NCI-H1092 (cell line): ENCODE measurements around the gene MRPL18.
"Not testable (repeated sequence)": the region's sequence is repeated elsewhere in the genome, so short reads cannot be mapped to it uniquely, and the experiment has no call there.

Experiments used
- DNase-seq: peaks from one replicate; lab custom pipeline; 2025; lab: John Stamatoyannopoulos, UW

MRPL18 gene

DNA sequence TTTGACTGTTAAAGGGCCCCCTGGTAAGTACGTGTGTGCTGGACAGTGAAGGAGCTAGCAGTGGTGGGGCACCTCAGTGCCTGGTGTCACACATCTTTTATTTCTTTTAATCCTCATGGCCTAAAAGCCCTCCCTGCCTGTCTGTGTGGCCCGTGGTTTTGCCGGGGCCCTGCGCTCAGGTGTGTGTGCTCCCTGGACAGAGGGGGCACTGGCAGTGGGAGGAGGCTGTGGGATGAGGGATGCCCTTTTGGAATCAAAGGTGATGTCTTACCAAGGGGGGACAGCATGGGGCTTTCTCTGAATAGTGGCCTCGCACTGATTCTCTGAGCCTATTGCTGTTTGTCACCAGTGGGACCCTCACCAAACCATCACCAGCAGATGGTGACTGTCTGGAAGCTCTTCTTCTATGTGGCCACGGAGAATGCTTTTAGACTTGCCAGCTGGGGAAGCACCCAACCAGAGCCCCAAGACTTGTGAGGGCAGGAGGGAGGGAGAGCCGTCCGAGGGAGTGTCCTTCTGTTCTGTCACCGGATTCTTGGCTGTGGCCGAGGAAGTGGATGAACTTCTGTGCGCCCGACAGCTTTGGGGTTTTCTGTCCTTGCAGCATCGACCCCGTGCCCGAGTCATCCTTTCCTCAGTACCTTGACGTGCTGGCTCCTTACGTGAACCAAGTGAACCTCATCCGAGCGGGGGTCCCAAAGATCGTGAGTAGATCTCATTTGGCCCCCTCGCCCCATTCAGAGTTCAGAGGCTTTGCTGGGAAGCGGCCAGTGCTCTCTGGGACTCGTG lies 27.9 kb downstream of the MRPL18 start:
- no peak for DNase-seq

DNA sequence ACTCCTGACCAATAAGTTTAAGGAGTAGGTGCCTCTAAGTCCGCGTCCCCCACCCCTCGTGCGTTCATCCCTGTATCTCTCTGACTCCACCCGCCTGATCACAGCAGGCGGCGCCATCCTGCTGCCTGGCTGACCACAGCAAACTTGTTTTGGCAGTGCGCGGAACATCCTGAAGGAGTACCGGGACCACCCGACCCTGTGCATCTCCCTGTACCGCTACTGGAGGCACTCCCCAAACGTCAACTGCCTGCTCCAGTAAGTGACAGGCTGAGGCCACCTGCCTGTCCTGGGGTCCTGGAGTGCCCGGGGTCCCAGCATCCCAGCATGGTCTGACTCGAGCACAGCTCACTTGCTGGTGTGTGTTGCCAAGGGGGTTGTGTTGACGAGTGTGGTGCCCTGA lies 28.8 kb downstream of the MRPL18 start:
- no peak for DNase-seq

DNA sequence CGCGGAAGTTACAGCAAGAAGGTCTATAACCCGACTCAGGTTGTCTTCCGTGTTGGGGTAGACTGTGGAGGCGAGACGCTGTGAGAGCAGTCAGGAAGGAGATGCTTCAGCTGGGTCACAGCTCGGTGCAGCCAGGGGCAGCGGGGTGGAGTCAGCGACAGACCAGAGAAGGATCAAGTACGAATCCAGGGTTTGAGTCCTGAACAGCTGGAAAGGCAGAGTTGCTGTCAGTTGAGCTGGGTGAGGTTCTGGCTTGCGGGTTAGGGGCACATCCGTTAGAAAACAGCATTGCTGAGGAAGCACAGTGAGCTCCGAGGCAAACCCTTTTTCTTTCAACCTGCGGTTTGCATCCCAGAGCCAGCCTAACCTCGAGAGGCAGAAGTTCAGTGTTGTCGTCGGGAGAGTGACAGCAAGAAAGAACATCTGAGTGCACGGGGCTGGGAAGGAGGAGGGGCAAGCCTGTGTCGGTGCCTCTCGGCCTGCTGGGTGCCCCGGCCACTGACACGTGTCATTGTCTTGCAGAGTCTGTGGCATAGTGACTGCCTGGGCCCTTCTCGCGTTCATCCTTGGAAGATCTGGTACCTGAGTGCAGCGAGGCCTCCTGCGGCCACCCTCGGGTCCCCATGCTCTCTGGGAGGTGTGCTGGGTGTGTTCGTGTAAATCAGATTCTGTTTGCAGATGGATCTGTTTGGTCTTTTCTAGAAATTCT lies 29.8 kb downstream of the MRPL18 start:
- no peak for DNase-seq

DNA sequence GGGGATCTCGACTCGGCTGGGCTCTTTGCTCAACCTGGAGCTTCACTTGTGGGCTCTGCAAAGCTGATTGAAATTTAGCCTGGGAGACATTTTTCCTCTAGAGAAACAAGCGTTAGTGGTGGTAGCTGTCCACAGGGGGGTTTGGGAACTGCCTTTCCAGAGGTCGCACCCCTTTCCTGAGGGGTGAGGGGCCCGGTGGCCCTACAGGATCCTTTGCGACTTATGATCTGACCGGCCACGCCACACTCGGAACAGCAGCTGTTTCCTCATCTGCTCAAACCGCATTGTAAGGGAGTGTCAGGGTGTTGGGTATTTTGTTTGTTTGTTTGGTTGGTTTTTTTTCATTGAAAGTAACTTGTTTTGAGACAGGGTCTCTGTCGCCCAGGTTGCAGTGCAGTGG lies 30.9 kb downstream of the MRPL18 start:
- DNase-seq = no peak

DNA sequence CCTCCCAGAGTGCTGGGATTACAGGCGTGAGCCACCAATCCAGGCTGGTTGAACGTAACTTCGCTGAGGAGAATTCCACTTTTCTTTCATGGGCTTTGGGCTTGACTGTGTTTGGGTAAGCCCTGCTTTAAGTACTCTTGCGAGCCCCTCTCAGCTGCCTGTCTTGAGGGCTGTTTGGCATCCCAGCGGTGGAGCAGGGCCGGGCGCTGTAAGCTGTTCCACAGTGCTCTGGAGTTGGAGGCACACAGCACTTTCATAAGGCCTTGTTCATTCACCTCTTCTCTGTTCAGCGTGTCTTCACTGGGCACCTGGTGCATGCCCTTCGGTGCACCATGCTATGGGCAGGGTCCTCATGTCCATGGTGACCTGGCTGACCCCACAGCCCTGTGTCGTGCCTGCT lies 31.5 kb downstream of the MRPL18 start:
- DNase-seq = no peak

DNA sequence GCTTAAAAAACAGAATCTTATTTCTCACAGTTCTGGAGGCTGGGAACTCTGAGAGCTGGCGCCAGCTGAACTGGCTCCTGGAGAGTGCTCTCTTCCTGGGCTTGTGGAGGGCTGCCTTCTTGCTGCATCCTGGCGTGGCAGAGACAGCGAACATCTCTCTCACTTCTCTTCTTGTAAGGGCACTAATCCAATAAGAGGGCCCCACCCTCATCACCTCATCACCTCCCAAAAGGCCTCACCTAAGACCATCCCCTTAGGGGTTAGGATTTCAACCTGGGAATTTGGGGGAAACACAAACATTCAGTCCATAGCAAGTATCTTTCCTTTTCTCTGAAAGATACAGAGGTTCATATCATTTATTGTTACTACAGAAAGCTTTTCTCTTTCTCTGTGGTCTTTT lies 33.7 kb downstream of the MRPL18 start:
- DNase-seq = no peak

DNA sequence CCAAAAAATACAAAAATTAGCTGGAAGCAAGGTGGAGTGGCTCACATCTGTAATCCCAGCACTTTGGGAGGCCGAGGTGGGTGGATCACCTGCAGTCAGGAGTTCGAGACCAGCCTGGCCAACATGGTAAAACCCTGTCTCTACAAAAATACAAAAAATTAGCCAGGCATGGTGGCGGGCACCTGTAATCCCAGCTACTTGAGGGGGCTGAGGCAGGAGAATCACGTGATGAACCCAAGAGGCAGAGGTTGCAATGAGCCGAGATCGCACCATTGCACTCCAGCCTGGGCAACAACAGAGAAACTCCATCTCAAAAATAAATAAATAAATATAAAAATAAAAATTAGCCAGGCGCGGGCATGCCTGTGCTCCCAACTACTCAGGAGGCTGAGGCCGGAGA lies 34.4 kb downstream of the MRPL18 start:
- not testable (repeated sequence) for DNase-seq

DNA sequence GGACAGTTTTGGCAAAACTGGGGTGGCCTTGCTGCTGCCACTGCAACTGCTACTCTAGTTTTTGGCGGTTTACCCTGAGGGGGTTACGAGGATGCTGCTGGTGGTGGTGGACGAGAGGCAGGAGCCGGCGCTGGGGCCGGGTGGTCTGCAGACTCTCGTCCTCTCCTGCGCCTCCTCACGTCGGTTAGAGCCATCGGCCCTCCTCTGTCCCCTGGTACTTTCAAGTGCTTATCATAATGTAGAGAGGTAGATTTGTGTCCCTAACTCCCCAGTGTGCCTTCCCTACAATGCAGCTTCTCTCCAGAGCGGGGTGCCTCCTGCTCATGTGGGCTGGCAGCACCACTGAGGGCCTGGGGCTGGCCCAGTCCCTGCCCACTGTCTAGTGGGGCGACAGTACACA lies 35.7 kb downstream of the MRPL18 start:
- DNase-seq = no peak

DNA sequence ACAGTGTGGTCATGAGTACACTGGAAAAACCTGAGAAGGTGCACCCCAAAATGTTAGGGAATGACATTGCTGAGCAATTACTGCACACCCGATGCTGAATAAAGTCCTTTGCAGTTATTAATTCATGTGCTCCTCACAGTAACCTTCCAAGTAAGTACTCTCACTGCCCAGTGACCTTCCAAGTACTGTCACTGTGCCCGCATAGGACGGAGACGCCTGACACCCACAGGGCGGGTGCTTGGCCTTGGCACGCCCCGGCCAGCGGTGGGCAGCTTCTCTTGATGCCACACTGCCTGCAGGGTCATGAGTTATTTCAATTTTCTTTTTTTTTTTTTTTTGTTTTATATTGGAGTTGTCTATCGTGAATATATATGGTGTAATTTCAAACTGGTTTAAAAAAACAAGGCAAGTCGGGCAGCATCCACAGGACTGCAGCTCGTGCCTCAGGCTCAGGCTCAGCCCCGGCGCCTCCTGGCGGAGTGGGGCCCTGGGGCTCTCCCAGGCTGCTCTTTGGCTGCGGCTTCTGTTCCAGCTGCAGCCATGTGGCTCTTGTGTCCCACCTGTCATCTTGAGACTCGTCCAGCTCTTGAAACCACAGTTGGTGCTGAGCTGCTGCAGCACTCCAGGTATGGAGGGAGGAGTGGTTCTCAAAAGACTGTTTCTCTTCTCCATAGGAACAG lies 36.8 kb downstream of the MRPL18 start:
- DNase-seq = peak; percentile 33

DNA sequence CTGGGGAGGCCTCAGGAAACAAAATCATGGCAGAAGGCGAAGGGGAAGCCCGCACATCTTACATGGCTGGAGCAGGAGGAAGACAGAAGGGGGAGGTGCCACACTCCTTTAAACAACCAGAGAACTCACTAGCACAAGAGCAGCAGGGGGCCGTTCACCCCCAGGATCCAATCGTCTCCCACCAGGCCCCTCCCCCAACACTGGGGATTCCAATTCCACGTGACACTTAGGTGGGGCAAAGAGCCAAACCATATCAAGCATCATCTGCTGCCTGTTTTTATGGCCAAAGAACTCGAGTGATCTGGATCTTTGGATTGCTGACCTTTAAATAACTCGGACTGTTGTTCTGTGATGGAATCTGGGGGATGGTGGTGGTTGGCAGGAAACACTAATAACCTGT lies 37.8 kb downstream of the MRPL18 start:
- no peak for DNase-seq

DNA sequence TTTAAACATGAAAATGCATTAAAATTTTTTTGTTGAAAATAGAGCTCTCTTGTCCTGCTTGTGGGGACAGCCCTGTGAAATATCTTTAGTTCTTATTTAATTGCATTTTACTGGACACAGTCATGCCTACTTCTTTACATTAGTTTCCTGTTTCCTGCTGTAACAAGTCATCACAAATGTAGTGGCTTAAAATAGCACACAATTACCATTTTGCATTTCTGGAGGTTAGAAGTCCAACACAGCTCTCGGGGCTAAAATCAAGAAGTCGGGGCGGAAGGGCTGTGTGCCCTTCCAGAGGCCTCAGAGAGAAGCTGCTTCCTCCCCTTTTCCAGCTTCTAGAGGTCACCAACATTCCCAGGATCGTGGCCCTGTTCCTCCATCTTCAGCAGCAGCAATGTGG lies 39.3 kb downstream of the MRPL18 start:
- no peak for DNase-seq

DNA sequence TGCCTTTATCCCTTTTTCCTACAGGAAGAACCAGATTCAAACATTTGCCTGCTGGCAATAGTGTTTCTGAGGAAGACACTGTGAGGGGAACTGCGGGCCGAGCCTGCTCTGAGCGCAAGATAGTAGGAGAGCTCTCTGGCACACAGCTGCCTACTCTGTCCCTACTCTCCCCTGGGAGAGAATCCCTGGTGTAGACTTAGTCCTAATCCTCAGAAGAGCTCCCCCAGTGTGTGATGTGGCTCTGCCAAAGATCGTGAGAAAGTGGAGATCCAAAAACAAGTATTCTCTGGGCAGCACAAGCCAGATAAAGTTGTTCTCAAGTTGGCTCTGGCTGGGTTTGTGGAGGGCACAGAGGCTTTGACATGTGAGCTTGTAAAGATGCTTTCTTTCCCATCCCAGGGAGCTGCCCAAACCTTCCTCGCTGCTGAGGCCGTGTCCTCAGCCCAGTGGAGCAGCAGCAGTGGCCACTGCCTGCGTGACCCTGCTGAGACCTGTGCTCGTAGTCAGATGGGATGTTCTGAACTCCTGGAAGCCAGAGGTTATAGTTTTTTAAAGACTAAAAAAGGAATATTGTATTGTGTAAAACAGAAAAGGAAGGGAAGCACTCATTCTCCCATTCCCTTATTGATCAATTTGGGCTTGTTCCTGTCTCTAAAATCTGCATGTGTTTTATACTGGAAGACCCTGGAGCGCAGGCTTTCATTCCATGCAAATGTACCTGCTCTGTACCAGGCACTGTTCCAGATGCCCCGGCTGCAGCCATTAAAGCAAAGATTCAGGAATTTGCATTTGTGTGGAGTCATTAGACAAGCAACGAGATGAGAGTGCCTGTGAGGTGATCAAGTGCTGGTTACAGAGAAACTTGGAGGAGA lies 40.5 kb downstream of the MRPL18 start:
- DNase-seq = no peak

DNA sequence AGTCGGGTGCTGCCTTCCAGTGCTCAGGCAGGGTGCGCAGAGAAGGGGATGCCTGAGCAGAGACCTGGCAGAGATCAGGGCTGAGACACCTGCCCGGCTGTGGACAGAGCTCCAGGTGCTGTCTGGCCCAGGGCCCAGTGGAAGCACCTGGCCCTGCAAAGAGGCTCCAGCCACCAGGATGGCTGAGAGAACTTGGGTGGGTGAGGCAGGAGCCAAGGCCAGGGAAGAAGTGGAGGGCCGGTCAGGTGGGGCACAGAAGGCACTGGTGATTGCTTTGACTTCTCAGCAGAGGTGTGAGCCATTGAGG lies 41.1 kb downstream of the MRPL18 start:
- no peak for DNase-seq

DNA sequence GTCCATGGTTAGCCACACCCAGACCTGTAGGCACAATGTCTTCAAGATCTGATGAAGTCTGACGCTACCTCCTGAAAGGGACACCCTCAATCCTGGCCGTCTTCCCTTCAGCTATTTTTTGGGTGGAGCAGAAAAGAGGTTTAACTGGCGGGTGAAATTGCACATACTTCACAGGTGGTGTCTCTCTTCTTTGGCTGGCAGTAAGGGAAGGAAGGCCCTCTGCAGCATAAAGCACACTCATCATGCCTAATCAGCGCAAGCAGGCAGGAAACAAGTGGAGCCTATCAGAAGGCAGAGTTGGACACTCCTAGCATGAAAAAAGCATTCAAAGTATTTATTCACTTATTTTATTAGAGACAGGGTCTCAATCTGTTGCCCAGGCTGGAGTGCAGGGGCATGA lies 42.7 kb downstream of the MRPL18 start:
- no peak for DNase-seq

DNA sequence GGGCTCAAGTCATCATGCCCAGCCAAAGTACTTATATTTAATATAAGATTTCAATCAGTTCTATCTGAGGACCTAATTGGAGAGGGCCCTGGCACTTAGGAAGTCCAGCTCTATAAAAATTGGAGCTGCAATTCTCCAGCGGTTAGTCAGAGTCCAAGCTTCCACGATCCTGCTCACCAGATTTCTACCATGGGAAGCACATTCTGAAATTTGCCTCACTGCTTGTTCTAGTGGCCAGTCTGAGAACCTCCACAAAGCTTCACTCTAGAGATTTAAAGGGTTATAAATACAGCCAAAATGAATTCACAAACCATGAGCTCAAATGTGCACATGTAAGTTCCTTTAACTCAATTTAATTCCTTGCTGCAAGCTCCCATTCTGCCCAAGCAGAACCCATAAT lies 43.3 kb downstream of the MRPL18 start:
- no peak for DNase-seq

DNA sequence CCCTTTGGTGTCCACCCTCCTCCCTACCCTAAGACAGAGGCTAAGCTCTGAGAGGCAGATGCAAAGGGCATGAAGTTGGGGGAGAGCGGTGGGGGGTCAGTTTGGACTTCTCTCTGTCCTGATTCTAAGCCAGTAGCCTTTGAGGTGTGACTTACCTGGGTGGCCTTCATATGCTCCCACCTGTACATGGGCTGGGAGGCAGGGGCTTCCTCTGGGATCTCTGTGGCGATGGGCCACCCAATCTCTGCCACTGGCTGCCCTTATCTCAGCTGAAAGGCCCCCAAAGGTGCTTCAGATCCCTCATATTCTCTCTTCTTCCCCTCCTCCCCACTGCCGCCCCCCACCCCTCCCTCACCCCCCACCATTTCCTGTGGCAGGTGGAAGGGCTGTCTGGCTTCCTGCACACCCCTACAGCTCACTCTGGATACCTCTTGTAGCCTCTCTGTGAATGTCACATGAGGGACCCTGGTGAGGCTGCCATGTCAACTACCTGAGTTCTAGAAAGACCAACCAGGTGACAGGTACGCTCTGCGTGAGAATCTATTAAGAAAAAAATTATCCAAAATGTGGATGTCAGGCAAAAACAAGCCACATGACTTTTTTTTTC lies 43.8 kb downstream of the MRPL18 start:
- DNase-seq = no peak

DNA sequence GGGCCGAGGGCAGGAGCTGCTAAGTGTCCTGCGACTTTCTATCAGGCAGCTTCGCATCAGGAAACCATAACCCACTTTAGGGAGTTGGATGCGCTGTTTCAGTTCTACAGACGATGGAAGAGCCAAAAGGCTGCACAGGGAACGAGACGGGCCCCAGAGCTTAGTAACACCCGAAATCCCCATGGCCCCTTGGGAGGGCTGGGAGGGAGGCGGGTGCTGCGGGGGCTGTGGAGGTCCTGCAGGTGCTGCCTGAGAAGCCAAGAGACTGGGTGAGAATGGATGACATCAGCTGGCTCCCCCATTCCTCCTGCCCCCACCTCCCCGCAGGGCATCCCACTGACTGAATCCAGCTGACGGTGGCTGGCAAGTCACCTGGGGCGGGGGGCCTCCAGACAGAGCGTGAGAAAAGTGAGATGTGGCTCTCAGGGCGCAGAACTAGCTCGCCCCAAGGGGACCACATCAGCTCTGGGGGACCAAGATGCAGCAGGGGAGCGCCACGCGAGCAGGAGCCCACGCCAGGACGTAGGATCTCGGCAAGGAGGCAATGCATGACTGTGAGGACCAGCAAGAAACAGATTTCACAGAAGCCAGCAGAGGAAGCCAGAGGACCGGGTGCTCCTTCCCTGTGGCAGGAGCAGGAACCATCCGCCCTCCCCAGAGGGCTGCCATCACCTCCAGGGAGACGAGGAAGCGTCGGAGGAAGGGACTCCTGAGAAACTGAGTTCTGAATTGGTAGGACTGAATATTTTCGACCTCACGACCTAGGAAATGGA lies 46.6 kb downstream of the MRPL18 start:
- no peak for DNase-seq

DNA sequence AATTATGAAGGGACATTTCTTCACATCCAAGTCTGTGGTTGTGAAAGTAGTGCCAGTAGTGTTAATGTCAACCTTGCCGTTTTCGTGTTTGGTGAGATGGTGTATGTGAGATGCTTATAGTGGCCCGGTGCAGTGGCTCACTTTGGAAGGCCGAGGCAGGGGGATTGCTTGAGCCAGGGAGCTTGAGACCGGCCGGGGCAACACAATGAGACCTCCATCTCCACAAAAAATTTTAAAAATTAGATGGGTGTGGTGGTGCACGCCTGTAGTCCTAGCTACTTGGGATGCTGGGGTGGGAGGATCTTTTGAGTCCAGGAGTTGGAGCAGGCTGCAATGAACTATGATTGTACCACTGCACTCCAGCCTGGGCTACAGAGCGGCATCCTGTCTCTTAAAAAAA lies 47.2 kb downstream of the MRPL18 start:
- DNase-seq = no peak

DNA sequence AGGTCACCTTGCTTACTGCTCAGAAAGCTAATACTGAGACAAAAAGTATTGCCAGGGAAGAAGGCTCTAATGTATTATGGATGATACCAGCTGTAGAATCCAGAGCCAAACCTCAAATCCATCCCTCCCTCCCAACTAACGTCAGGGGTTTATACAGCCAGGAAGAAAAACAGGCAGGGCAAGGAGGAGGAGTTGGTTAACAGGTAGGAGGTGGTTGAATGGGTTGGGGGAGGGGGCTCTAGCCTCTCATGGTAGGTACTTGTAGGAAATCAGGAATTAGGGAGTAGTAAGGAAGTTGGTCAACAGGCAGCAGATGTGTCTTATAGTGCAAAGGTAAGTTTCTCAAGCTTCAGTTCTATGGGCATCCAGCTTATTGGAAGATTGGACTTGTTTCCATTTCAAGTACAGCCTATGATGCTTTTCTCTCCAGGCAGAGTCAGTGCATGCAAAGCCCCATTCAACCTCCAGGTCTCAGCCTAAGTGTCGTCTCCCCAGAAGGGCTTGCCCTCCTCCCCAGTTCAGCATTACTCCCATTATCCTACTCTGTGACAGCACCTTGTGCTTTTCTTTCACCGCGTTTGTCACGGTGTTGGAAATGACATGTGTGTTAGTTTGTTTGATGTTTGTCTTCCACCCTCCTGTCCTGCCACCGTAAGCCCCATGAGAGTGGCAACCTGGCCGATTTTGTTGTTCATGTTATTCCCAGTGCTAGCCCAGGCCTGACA lies 47.9 kb downstream of the MRPL18 start:
- no peak for DNase-seq

DNA sequence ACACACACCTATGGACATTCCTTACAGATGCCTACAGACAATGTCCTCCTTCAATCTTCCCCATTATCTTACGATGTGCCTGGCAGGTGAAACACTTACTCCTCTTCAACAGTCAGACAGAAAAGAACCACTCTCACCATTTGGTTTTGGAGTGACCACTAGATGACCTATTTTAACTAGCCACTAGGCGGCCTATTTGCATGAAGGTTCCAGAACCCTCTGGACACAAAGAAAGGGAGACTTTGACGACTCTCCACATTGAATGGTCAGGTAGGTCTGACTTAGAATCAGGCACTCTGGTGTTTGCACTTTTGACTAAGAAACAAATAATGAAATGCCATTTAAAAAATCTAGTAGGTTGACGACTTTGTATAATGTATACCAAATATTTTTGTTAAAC lies 51.8 kb downstream of the MRPL18 start:
- no peak for DNase-seq
